Stimulated activated CD4-positive, alpha-beta T cell treated with anti-CD3 and anti-CD28 coated beads, TNF-alpha, amount 100 ng/mL, for 48 hours (primary cell): Measurements from ENCODE around the gene MTERF4.

Experiments
- DNase-seq, 3 donors: peaks; one replicate each; pipeline ENCODE4 v3.0.0-alpha.2; 2020; ENCODE audit warnings: low read depth in 3 of 3

The MTERF4 gene

DNA sequence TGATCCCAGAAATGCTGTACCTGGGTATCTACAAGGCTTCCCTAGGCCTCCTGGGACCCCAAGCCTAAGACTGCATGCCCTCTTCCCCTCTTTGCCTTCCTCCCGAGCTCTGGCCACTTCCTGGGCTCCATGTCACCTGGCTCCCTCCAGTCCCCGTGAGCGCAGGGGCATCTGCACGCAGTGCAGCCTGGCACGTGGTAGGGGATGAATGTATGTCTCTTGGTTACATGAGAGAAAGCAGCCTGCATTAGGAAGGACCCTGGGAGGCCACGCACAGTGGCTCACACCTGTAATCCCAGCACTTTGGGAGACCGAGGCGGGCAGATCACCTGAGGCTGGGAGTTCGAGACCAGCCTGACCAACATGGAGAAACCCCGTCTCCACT lies 31.3 kb upstream of the MTERF4 start:
- no peak for DNase-seq

DNA sequence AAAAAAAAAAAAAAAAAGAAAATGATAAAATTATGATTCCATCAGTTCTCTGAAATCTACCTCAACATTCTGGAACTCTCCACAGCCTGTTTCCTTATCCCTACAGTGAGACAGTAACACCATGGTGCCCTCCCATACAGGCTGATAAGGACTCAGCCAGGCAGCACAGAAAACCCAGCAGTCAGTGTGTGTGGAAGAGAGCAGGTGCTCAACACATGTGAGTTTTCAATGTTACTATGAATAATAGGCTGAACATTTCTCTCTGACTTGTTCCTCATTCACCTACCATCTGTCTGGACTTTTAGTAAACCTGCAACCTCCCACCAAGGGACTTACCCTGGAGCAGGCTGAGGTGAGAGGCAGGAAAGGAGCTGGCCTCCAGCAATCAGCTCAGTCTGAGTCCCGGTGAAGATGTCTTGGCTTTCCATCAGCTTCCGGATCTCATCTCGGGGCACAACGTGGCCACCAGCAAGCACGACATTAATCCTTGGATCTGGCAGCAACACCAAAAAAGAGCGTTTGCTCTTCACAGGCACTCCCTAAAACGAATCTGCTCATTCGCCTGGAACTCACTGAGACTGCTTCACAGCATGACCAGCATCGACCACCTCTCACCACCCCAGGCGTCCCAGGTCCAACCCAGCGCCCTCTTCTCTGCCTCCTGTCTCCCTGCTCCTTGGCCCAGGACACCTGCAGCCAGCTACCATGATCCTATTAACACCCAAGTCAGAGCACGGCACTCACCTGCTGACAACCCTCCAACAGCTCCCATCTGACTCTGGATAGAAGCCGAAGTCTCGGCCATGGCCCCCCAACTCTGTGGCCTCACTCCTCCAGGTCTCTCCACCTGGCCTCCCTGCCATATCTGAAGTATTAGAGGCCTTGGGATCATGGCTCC lies 30.7 kb upstream of the MTERF4 start:
- no peak for DNase-seq

DNA sequence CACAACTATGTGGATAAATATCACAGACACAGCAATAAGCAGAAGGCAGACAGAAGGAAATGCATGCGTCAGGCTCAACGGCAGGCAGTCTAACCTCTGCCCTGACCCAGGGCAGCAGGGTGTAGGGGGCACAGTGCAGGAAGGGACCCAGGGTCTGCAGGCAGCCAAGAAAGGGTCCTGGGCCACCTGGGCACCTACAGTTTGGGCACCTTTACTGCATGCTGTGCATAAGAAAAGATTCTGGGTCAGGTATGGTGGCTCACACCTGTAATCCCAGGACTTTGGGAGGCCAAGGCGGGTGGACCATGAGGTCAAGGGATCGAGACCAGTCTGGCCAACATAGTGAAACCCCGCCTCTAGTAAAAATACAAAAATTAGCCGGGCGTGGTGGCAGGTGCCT lies 29.4 kb upstream of the MTERF4 start:
- no peak for DNase-seq

GRCh38 chr2:241130316-241130715 lies 28.2 kb upstream of the MTERF4 start:
- DNase-seq = no peak

GRCh38 chr2:241129086-241129871 lies 27.2 kb upstream of the MTERF4 start:
- DNase-seq = no peak

- DNase-seq = no peak
Measured at GRCh38 chr2:241128266-241128665, 26.2 kb upstream of the MTERF4 start.

- DNase-seq = no peak
Measured at GRCh38 chr2:241126771-241127202, 24.7 kb upstream of the MTERF4 start.

DNA sequence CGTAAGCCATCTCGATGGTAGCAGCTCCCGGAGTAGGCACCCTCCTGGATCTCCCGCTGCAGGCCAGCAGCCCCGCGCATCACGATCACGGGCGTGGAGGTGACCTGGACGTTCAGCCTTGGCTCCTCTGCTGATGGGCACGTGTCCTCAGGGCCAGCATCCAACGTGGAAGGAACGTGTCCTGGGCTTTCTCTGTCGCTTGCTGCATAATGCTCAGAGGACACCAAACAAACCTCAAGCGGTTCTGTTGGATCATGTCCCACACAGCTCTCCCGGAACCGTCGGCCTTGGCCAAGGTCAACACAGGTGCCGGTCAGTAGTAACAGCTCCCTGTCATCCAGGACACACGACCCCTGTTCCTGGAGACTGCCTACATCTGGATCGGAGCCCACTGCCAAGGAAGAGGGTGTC lies 24.1 kb upstream of the MTERF4 start:
- no peak for DNase-seq

DNA sequence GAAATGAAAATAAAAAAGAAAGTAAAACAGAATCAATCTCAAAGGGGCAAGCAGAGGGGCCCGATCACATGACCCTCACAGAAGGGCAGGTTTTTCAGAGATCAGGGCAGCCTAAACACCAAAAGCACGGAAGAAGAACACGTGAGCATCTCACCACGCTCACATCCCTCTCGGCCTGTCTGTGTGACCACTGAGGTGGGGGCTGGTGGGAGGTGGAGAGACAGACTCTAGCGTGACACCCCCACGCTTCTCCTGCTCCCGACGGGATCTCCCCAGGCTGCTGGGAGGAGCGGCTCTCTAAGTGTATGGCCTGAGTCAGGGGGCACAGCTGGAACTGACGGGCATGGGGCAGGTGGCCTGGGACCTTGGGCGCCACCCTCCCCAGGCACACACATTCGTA lies 23.5 kb upstream of the MTERF4 start:
- no peak for DNase-seq

GRCh38 chr2:241123816-241124536 lies 21.9 kb upstream of the MTERF4 start:
- DNase-seq = no peak

- DNase-seq = no peak
Measured at GRCh38 chr2:241122376-241123002, 20.4 kb upstream of the MTERF4 start.

- DNase-seq = no peak
Measured at GRCh38 chr2:241121008-241121407, 18.9 kb upstream of the MTERF4 start.

DNA sequence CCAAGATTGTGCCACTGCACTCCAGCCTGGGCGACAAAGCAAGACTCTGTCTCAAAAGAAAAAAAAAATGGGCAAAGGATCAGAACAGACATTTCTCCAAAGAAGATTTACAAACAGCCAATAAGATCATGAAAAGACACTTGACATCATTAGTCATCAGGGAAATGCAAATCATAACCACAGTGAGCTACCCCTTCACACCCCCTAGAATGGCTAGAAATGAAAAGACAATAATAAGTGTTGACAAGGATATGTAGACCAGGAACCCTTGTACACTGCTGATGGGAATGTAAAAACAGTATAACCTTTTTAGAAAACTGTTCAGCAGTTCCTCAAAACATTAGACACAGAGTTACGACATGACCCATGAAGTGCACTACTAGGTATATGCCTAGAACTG lies 18.4 kb upstream of the MTERF4 start:
- DNase-seq = no peak

DNA sequence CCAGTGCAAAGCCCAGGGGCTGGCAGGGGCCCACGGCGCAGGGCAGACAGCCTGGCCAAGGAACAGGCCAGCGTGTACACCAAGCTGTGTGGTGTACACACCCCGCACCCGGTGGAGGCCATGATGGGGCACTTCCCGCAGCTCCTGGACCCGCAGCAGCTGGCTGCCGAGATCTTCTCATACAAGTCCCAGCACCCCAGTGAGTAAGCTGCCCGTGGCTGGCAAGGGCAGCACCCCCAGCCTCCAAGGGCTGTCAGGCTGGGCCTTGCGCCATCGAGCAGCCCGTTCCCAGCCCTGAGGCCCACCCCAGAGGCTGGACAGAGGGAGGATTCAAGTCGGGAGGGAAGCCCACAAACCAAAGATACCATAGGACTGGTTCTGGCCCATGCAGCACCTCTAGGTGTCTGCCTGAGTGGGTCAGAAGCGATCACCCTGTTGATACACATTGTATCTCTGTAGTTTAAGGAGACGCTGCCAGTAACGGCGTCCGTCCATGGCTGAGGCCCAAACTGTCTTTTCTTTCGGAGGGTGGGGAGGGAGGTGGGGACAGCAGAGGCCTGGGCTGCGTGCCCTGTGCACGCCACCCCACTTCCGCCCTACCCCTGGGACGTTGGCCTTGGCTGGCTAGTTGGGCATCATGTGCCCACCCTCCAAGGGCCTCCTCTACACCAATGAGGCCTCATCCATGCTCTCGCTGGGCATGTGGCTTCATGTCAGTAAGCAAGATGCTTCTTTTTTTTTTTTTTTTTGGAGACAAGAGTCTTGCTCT lies 16.8 kb upstream of the MTERF4 start:
- DNase-seq = no peak

- no peak for DNase-seq
Measured at GRCh38 chr2:241116606-241117560, 14.8 kb upstream of the MTERF4 start.

GRCh38 chr2:241115361-241115760 lies 13.3 kb upstream of the MTERF4 start:
- DNase-seq = no peak

DNA sequence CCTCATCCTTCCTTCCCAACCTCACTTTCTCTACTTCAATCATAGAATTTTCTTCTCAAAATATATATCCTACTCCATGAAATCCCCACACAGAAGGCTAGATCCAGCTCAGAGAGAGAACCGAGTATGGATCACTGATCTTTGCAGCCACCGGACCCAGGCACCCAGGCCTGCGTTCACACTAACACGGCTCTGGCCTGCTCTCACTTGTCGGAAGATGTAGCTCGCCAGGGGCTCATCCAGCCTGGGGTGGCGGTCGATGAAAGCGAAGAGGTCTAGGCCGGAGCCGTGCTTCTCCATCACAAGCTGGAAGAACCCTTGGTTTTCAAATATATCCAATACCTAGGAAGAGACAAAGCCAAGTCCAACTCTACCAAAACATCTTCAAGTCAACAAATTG lies 12.7 kb upstream of the MTERF4 start:
- no peak for DNase-seq

- DNase-seq = peak in 1 of 3 donors; percentile 33
Measured at GRCh38 chr2:241112592-241112991, 10.5 kb upstream of the MTERF4 start.

GRCh38 chr2:241112046-241112445 lies 10.0 kb upstream of the MTERF4 start:
- no peak for DNase-seq

GRCh38 chr2:241111440-241111805 lies 9.3 kb upstream of the MTERF4 start:
- DNase-seq = no peak
